ENCODE results near the gene EIF5.

The EIF5 gene

DNA sequence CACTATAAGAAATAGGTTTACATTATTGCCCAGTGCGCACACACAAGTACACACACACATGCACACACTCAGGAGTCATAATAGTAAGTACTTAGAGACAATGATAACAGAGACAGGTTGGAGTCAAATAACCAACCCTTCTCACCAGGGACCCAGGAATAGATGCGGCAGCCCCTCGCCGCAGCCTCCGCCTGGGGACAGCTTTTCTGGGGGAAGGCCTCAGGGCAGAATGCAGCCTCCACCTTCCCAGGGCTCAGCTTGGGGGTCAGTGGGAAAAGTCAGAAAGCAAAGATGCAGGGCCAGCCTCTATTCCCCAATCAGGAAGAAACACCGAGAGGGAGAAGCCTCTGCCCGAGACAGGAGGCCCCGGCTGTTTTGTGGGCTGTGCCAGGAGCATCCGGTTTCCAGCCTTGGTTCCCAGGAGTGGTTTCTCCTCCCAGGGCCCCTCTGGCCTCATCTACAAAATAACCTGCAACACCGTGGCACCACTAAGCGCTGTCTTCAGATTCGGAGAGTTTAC, 23.4 kb upstream of the EIF5 start:
- no peak for DNase-seq

DNA sequence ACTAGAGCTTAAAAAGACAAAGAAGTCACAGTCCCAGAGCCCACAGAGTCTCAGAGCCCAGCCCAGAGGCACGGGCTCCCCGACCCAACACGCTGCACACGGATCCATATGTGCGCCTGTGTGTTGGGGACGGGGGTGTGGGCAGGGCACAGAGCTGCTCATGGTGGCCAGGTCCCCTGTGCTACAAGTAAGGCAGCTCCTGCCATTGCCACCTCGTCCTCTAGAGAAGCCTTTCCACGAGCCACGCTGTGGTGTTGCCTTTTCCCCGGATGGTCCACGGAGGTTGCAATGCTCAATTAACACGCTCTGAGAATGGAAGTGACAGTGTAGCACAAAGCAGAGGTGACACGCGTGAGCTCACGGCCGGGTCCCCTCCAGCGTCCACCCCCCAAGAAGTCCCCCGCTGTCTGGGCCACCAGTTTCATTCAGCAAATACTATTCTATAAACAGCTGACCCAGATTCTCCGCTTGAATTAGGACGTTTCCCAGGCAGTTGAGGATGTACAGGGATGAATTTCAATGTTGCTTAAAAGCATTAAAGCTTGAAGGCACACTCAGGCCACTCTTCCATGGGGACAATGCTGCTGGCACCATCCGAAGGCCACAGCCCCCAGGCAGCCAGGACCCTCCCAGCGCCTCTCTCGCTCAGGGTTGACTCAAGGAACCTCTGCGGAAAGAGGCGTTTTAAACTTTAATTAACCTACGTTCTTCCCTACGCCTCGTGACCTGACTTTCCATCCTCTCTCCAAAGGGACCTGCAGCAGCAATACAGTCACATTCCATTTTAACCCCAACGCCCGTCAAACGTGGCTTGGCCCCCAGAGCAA, 22.7 kb upstream of the EIF5 start:
- no peak for DNase-seq

DNA sequence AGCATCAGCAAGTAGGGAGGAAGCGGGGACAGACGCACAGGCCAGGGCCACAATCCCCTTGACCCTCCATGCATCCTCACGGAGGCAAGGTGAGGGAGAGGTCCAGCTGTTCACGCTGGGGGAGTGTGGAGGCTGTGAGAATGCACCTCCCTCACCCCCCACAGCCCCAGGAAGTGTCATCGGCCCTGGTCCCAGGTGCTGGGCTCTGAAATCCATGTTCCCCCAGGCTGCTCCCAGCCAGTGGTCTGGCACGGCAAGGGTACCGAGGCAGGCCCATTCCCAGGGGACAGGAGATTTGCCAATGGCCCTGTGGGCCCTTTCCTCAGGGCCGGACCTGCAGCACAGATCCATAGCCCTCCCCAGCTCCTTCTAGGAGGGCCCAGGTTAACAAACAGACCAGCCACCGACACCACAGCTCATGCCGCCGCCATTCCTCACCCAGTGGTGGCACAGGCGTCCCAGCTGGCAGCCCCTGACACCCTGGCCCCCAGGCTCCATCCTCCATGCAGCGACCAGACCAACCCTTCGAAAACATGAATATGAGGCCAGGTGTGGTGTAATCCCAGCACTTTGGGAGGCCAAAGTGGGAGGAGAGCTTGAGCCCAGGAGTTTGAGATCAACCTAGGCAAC, 21.9 kb upstream of the EIF5 start:
- no peak for DNase-seq

DNA sequence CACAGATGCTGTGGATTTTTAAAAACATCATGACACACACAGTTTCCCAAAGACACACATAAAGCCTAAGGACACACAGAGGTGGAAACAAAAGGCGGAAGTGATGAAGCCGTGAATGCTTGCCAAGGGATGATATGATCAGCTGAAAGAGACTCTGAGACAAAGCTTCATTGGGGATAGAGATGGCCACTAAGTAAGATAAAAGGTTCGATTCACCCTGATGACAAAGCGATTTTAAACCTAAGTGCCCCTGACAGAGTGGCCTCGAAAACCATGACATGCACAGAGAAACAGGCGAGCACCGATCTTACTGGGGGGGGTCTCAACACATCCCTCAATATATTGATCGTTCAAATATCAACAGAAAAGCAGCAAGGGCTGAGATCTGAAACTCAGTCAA, 20.3 kb upstream of the EIF5 start:
- DNase-seq, result no peak

DNA sequence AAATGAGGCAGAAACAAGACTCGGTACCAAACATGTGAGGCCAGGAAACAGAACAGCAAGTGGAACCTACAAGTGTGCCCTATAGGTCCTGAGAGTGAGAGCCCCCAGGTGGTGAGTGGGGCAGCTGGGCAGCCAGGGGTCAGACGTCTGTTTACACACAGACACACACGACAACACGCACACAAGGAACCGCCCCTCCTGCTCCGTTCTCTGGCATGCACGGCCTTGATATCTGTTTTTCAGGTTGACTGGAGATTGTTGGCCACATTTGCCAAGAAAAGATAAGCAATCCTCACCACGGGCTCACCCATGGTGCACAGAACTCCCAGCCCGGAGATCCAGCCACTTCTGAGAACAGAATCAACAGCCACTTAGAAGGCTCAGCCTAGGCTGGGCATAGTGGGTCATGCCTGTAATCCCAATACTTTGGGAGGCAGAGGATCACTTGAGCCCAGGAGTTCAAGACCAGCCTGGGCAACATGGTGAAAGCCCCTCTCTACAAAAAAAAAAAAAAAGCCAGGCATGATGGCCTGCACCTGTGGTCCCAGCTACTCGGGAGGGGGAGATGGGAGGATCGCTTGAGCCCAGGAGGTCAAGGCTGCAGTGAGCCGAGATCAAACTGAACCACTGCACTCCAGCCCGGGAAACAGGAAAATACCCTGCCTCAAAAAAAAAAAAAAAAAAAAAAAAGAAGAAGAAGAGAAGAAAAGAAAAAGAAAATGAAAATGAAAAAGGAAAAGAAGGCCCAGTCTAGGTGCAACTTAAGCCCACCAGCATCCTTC, 19.4 kb upstream of the EIF5 start:
- no peak for DNase-seq

DNA sequence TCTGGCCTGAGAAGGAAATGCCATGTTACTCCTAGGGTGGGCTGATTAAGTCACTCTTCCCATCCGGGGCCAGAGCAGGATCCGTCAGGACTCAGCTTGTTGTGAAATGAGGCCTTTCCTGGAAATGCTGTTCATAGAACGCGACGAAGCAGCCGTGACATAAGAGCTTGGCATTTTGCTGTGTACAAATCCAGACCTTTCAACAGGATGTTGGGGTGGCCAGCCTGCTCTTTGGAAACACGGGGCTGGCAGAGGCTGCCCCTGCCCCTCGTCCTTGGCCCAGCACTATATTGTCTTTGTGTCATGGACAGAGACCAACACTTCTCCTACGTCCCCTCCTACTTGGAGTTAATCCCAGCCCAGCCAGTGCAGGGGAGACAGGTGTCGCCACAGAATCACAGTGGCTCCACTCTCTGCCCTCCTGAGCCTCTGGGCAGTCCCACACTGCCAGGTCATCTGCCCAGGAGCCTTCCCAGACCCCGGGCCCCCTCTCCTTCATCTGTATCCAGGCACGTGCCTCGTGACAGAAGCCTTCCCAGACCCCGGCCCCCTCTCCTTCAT, 18.6 kb upstream of the EIF5 start:
- DNase-seq, result no peak

DNA sequence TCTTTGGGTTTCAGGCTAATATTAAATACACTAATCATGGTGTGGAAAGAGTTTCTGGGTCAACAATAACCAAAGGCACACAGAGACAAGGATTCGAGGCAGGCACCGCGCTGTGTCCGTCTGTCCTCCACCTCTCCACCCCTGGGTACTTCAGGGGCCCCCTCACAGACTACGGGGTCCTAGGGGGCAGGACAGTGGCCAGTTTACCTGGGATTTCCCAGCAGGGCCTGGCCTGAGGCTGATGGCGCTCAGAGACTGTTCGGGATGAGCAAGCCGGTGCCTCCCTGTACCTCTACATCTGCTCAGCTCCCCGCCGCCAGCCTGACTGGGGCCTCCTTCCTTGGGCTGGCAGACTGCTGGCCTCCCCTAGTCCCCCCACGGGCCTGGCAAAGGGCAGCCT, 18.1 kb upstream of the EIF5 start:
- no peak for DNase-seq

DNA sequence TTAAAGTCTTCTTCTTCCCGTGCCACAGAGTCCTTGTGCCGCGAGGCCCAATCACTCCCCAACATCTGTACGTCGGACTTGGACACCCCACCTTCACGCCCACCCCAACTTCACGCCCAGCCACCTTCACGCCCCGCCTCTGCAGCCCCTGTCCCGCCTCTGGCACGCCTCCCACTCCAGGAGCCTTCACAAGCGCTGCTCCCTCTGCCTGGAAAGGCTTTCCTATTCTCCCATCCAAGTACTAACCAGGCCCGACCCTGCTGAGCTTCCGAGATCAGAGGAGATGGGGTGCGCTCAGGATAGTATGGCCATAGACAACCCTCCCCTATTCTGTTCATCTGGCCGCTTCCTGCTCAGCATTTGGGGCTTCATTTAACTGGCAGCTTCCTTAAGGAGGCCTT, 17.3 kb upstream of the EIF5 start:
- DNase-seq, result no peak

DNA sequence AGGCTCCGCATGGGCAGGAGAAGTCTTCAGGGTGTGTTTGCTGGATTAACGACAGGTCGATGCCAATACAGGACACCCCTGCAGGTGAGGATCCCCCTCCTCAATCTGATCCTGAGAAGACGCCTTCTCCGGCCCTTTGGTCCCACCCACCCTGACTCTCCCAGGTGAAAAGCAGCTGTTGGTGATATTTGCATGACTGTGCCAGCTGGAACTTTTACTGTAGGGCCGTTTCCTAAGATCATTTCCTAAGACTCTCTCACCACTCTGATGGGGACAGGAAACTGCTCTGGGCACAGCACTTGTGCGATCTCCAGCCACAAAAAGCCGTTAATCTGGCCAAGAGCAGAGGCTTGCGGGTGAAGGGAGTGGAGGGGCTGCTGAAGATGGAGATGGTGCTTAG, 16.8 kb upstream of the EIF5 start:
- no peak for DNase-seq

DNA sequence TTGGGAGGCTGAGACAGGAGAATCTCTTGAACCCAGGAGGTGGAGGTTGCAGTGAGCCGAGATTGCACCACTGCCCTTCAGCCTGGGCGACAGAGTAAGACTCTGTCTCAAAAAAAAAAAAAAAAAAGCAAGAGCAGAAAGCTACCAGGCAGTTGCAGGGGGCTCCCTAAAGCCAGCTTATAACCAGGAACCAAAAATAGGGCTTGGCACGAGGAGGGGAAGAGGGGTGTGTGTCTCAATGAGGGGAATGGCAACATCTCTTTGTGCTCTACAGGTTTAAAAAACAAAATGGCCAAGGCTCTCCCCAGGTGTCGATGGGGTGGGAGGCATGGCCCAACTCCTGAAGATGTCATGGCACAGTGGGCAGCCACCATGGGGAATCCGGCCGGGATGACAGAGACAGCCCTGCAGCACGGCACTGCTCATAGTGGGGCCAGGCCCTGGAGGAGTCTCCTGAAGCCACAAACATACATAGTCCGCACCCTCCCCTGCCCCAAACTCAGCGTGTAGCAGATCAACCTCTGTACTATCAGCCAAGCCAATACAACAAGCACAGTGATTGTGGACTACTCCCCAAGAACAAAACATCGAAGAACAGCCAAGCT, 16.0 kb upstream of the EIF5 start:
- DNase-seq, result no peak

DNA sequence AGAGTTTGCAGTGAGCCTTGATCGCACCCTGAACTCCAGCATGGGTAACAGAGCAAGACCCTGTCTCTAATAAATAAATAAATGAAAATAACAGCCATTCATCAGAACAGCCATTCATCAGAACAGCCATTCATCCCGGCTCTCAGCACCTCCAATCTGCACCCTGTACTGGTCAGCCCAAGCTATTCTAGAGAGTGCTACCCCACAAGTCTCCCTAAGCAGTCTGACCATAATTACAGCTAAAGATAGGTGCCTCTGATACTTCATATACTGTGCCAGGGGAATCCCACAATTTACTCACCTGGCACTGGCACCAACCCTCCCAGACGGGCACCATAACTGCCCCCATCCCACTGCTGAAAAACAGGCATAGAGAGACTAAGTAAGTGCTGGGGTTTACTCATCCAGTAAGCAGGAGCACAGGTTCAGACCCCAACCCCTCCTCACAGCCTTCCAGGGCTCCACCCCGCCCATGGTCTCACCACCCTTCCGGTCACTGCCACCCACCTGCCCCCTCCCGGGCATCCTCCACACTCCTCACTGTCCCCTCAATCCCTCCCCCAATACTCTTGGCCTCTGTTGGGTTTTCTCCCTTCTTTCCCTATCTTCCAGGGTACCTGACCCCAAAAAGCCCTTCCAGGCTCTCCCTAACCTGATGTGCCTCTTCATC, 15.2 kb upstream of the EIF5 start:
- no peak for DNase-seq

DNA sequence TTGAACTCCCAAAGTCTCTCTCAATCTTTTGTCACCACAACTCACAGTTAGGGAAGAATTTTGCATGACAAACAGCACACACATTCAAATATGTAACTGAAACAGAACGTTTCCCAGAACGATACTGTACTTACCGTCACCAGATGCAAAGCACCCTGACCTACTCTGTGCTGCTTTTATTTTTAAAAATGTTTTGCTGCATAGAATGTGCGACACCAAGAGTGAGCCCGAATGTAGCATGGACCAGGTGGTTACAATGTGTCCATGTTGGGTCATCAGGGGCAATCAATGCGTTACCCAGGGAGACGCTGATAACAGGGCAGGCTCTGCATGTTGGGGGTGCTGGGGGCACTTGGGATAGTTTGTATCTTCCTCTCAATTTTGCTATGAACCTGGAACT, 14.6 kb upstream of the EIF5 start:
- DNase-seq, result no peak

DNA sequence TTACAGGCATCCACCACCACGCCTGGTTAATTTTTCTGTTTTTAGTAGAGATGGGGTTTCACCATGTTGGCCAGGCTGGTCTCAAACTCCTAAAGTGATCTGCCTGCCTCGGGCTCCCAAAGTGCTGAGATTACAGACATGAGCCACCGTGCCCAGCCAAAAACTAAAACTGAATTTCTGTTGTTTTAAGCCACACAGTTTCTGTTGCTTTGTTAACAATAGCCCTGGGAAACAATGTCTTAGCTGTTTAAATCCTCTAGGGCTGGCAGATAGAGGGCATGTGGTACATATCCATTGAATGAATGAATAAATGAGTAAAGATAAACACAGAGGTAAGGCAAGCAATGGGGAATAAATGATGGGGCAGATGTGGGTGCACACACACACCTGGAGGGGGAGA, 8.0 kb upstream of the EIF5 start:
- no peak for DNase-seq

DNA sequence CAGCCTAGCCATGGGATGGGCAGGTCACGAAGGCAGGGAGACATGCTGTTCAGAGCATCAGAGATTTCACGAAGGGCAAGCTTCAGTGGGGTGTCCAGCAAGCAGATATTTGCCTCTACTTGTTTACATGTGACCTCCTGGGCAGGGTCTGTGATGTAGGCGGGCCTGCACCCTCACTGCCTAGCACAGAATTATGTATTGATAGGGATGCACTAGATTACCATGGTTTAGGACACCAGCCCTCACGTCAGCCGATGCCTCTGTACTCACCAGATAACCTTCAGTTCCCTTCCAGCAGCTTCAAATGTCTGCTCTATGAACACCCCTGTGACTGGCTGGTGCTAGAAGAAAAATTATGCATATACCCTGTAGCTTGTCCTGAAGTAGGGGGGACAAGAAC, 5.1 kb upstream of the EIF5 start:
- no peak for DNase-seq

DNA sequence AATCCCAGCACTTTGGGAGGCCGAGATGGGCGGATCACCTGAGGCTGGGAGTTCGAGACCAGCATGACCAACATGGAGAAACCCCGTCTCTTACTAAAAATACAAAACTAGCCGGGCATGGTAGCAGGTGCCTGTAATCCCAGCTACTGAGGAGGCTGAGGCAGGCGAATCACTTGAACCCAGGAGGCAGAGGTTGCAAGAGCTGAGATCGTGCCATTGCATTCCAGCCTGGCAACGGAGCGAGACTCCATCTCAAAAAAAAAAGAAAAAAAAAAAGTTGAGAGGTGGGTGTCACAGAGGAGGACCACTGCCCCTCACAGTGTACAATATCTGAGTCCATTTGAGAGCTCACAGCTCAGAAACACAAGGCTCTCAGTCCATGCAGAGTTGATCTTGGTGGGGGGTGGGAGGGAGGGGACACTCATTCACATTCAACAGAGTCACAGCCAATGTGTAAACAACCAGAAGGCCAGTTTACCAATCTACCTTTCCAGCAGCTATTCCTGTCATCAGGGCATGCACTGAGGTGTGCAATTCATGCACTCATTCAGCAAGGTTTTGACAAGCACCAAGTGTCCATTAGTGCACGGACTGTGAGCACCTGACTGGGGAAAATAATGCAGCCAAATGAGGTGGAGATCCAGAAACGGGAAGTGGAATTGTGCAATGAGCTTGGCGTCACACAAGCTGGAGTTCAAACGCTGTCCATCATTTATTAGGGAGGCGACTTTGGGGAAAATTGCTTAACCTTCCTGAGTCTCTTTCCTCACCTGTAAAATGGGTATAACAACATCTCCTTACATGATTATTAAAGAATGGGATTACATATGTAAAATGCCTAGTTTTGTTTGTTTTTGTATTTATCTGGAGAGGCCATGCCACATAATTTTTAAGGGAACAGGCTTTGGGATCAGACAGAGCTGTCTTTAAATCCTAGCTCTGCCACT, 4.4 kb upstream of the EIF5 start:
- DNase-seq, result no peak

DNA sequence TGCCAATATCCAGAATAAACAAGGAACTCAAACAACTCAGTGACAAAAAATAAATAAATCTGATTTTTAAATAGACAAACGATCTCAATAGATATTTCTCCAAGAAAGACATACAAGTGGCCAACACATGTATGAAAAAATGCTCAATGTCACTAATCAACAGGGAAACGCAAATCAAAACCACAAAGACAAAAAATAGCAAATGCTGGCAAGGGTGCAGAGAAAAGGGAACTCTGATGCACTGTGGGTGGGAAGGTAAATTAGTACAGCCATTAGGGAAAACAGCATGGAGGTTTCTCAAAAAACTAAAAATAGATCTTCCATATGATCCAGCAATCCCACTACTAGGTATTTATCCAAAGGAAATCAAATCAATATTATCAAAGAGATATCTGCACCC, 3.5 kb upstream of the EIF5 start:
- DNase-seq, result no peak

DNA sequence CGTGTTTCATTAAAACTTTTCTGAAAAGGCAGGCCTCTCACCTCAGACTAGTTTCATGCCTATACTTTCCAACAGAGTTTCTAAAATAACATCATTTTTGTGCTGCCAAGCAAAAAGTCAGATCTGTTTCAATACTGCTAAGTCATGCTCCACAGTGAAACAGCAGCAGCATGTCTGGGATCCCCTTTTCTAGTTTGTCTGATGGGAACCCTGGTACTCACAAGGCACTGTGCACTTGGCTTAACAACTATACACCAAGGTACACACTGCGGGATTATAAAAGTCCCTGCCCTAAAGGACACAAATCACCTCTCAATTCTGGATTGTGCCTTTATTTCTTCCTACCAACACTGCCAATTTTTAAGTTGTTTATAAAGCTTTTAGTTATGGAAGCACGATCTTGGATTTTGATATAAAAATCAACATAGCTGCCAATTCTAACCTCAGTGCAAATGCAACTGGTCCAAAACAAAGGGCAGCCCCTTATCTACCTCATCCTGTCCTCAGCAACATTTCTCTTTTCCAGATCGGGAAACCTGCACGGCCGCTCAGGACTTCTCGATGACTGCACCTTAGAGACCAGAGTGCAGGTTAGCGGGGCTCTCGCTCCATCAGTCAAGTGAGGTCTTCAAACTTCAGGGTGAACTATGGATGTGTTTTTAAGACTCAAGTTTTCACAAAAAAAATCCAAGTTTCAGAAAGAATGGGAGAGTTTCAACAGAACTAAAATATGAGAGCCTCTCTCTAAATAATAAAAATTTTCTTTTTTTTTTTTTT, 1.7 kb upstream of the EIF5 start:
- DNase-seq, result no peak

DNA sequence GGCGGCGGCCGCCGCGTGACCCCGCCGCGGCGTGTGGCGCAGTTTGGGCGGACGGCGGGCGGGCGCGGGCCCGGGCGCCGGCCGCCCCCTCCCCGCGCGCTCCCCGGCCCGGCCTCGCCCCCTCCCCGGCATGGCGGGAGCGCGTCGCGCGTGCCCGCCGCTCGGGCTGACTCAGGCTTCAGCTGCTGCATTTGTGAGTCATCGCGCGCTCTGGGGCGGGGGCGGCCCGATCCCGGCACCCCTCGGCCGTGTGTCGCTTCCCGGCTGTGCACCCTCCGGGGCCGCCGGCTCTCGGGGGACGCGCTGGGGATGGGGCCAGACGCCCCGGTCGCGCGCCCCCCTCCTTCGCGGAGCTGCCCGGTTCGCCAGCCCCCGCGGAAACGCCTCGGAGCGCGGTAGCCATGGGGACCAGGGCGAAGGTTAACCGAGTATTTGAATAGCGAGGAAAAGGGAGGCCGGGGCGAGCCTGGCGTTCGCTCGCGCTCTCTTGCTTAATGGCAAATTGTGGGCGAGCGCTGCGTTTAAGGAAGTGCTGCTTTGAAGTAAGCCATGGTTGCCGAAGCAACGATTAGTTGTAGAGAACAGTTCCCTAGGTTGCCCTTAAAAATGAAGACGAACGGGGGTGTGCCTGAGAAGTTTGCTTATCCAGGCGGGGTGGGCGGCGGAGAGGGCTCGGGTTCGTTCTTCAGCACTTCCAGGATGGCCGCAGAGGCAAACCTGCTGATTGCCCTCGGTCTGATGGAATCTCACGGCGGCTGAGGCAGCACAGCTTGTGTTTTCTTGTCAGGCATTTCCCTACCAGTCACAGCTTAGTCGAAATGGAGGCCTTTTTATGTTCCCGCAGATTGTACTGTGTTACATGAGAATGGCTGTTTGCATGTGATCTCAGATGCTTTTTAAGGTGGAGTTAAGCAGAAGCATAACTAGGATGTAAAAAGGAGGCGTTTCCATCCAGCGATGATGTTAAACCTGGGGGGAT, 896 bp downstream of the EIF5 start:
- peak in 1 of 2 experiments; percentile 54 for DNase-seq

DNA sequence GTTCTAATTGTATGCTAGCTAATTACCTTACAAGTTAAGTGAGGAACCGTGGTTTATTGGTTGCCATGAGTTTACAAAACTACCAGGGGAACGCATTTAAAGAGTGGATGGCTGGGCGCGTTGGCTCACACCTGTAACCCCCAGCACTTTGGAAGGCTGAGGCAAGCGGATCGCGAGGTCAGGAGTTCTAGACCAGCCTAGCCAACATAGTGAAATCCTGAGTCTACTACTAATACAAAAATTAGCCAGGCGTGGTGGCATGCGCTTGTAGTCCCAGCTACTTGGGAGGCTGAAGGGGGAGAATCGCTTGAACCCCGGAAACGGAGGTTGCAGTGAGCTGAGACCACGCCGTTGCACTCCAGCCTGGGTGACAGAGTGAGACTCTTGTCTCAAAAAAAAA, 2.2 kb downstream of the EIF5 start:
- no peak for DNase-seq
